ENCODE measurements around the gene CD9. TPM values are rescaled to one million over a fixed set of nuclear protein-coding genes. Genes with fewer than 3 reads are reported as not detected.

The CD9 gene
- total and polyA plus RNA-seq, 2 of the 8 experiments (the other 6 are each of a cell fraction or from before 2014, with no cell fraction given) = 168 to 319 TPM

- peak overlapping the region; percentile 76 for H3K4ac ChIP-seq (replicated peaks; ENCODE audit: insufficient read length, low read depth, low read length)
- no peak overlapping the region for H2AFZ ChIP-seq (ENCODE audit: low read length)
- H4K8ac ChIP-seq (ENCODE audit: extremely low read depth, insufficient read depth, low read length) = no peak overlapping the region
- H3K79me1 ChIP-seq (ENCODE audit: low read depth, low read length) = peaks cover 16% of the 10 kb centered on the region; the same call in 1 of the 2 replicates
- no peak overlapping the region for H3K56ac ChIP-seq (replicated peaks; ENCODE audit: insufficient read length, low read depth, low read length)
- ChIA-PET POLR2A (ENCODE audit: partially characterized antibody) (interaction anchor here (1.1 to 11.6 kb wide), 5 partner anchors 7 to 79 kb away, joined by 3 to 203 read pairs (median 5); no protein-coding TSS in a partner anchor), CTCF (ENCODE audit: partially characterized antibody) (interaction anchor here (0.5 to 26.9 kb wide), 8 partner anchors 10 to 147 kb away, joined by 3 to 433 read pairs (median 11); no protein-coding TSS in a partner anchor)
- peak overlapping the region; percentile 71 for H3K18ac ChIP-seq (ENCODE audit: extremely low read depth, low read length)
- H3K4me3 ChIP-seq (ENCODE audit: extremely low read depth in 1 of 4, insufficient read depth in 2 of 4, low read depth in 3 of 4, low read length in 4 of 4) = 0 out of 8 replicates have a peak overlapping the region, but pooled peaks of 1 of the 4 experiments have one; percentile 6
- peak overlapping the region; percentile 5 for H3K23ac ChIP-seq (ENCODE audit: insufficient read length)
- no peak for TF ChIP-seq MAX (IDR thresholded peaks at IDR 0.05)
- H2BK15ac ChIP-seq (ENCODE audit: low read length) = 0 out of 2 replicates have a peak overlapping the region, but pooled peaks have one; percentile 12
- no peaks in the 10 kb centered on the region for H3K9me3 ChIP-seq (ENCODE audit: insufficient read depth in 2 of 2, low read depth in 1 of 2, low read length in 1 of 2)
- peaks cover 7 to 78% of the 10 kb centered on the region in 2 experiments; a peak in 3 of 4 replicates for H3K79me2 ChIP-seq (ENCODE audit: control insufficient read depth in 1 of 2, insufficient read depth in 2 of 2, low read length in 2 of 2)
- peak overlapping the region; percentile 71 for H4K5ac ChIP-seq (ENCODE audit: insufficient read length, low read depth, low read length)
- H2AK5ac ChIP-seq (ENCODE audit: low read depth, low read length) = peak overlapping the region; percentile 98; the same call in 1 of the 2 replicates
- peak overlapping the region; percentile 43 to 50; a peak in 3 of 4 replicates for H3K4me2 ChIP-seq (ENCODE audit: insufficient read depth in 1 of 2, low read depth in 2 of 2, low read length in 2 of 2)
- peak overlapping the region; percentile 89 for H2BK120ac ChIP-seq (replicated peaks; ENCODE audit: low read depth, low read length)
- peak overlapping the region; percentile 91; the same call in 1 of the 2 replicates for H2BK12ac ChIP-seq (ENCODE audit: low read depth, low read length)
- peak overlapping the region; percentile 19; the same call in 1 of the 2 replicates for H3K27ac ChIP-seq (ENCODE audit: low read depth, low read length)
- FAIRE-seq (no peak), DNase-seq (ENCODE audit: low read depth in 1 of 2, low spot score in 2 of 2) (no peak)
- peak overlapping the region; percentile 99 for H2BK5ac ChIP-seq (ENCODE audit: low read depth, low read length)
- H3K27me3 ChIP-seq (replicated peaks in 1 of 4; ENCODE audit: control insufficient read depth in 3 of 4, extremely low read depth in 1 of 4, insufficient read depth in 3 of 4, low read length in 3 of 4) = no peaks in the 10 kb centered on the region; a peak in 1 of 7 replicates
- WGBS, 2 experiments (ENCODE audit: extremely low coverage in 1 of 2, insufficient coverage in 1 of 2, insufficient read length in 1 of 2, insufficient replicate concordance in 2 of 2, low coverage in 1 of 2, low lambda C conversion rate in 2 of 2, missing lambda C conversion rate in 1 of 2) = 45% methylated on average over 2 of the region's 2 CpGs; no CpG with 5 or more reads in 1 of the 2 experiments
- H3K4me1 ChIP-seq (replicated peaks in 1 of 4; ENCODE audit: control insufficient read depth in 3 of 4, insufficient read depth in 4 of 4, low read length in 3 of 4) = peaks cover 22 to 52% (median 36%) of the 10 kb centered on the region in 4 experiments
- 0 out of 7 replicates have a peak overlapping the region, but pooled peaks of 1 of the 4 experiments have one; percentile 35 for H3K9ac ChIP-seq (replicated peaks in 1 of 4; ENCODE audit: extremely low read depth in 1 of 4, low read depth in 3 of 4, low read length in 3 of 4)
- H2BK20ac ChIP-seq (ENCODE audit: low read length) = peak overlapping the region; percentile 98; the same call in 1 of the 2 replicates
- peak overlapping the region; percentile 94 for H4K91ac ChIP-seq (replicated peaks; ENCODE audit: insufficient read length, low read length)
- no peaks in the 10 kb centered on the region for H3K36me3 ChIP-seq (ENCODE audit: control insufficient read depth in 2 of 4, insufficient read depth in 4 of 4, low read length in 3 of 4)
- H3K23me2 ChIP-seq (ENCODE audit: low read depth, low read length) = peaks cover 6% of the 10 kb centered on the region; the same call in 1 of the 2 replicates
- H4K20me1 ChIP-seq (replicated peaks in 1 of 2; ENCODE audit: control insufficient read depth in 1 of 2, insufficient read depth in 2 of 2, low read length in 2 of 2) = peaks cover 0 to 2% of the 10 kb centered on the region in 2 experiments
- H3K14ac ChIP-seq (ENCODE audit: insufficient read length) = no peak overlapping the region
Measured at GRCh38 chr12:6205761-6206160, 5.6 kb downstream of the CD9 start.

All from H1 (cell line).